HCT116 (cell line): ENCODE data around the gene SHC2. TPM values are rescaled to one million over a fixed set of nuclear protein-coding genes. Genes with fewer than 3 reads are reported as not detected.

Experiments used
- ATAC-seq: fragments of 200-7000 bp; cut with Tn5 transposase; 2 replicates; pipeline ENCODE4 v1.9.1; 2020; ENCODE audit warnings: mild to moderate bottlenecking, moderate library complexity
- Bru-seq: library from RNA; stranded (reverse); fragments of 400-500 nt; gene quantifications from one replicate; lab custom pipeline; 2021; lab: Mats Ljungman, UMichigan
- BruChase-seq, 2 experiments: library from RNA; stranded (reverse); fragments of 400-500 nt; gene quantifications; one replicate each; lab custom pipeline; 2021; lab: Mats Ljungman, UMichigan
- BruUV-seq: library from RNA; stranded (reverse); fragments of 400-500 nt; replicated peaks from 2 replicates; lab custom pipeline; 2021; lab: Mats Ljungman, UMichigan
- CTCF ChIA-PET: fragments of 300-600 bp; sonication (Branson Sonifier 250); formaldehyde crosslinking; loops from one replicate; lab custom pipeline; 2021; ENCODE audit warnings: antibody characterized with exemption; lab: Charles Lee
- POLR2A ChIA-PET: fragments of 300-600, 350-600 bp; sonication (Branson Sonifier 250); formaldehyde crosslinking; loops from one replicate; lab custom pipeline; 2021; ENCODE audit warnings: antibody characterized with exemption; lab: Charles Lee
- RAD21 ChIA-PET, 2 experiments: fragments of 300-600 bp; sonication (Branson Sonifier 250); formaldehyde crosslinking; loops; one replicate each; lab custom pipeline; 2023; ENCODE audit warnings: low total read pairs in 2 of 2; ENCODE audit not compliant: uncharacterized antibody in 2 of 2, unreplicated experiment in 2 of 2, low non-redundant PET in 1 of 2; lab: Charles Lee
- DNase-seq: peaks from one replicate; pipeline ENCODE4 v3.0.0-alpha.2; 2010; ENCODE audit warnings: low read depth, low spot score
- H2AFZ ChIP-seq: fragments of 200-600 bp; shearing (Covaris generic), sonication (generic); 2 replicates; pipeline ENCODE4 v1.6.1; 2017; ENCODE audit warnings: low read depth, mixed run types, mixed read lengths, antibody characterized with exemption, low read length; ENCODE audit not compliant: poor library complexity, severe bottlenecking
- H3K27ac ChIP-seq: 2 replicates; pipeline ENCODE4 v1.5.1; 2012; ENCODE audit warnings: low read depth, low read length
- H3K27me3 ChIP-seq: fragments of 200-600 bp; sonication (generic); 2 replicates; pipeline ENCODE4 v1.6.1; 2016; ENCODE audit warnings: mixed run types, low read length, mixed read lengths; ENCODE audit not compliant: insufficient read depth
- H3K36me3 ChIP-seq, 2 experiments: fragments of 200-500 bp in 1 of 2; fragments of 200-600 bp in 1 of 2; sonication (Bioruptor generic) in 1 of 2; sonication (generic) in 1 of 2; 2 replicates each; pipeline versions ENCODE4 v1.5.1 to v1.6.1; 2014 to 2016; ENCODE audit warnings: low read length in 2 of 2, inconsistent platforms in 1 of 2, mixed read lengths in 1 of 2, mixed run types in 1 of 2; ENCODE audit not compliant: insufficient read depth in 2 of 2, control insufficient read depth in 1 of 2
- H3K4me1 ChIP-seq, 2 experiments: fragments of 200-600 bp in 1 of 2; sonication (generic) in 1 of 2; 2 replicates each; pipeline versions ENCODE4 v1.5.1 to v1.6.1; 2012 to 2017; ENCODE audit warnings: low read length in 2 of 2, inconsistent platforms in 1 of 2, mild to moderate bottlenecking in 1 of 2, mixed read lengths in 1 of 2, mixed run types in 1 of 2, moderate library complexity in 1 of 2; ENCODE audit not compliant: insufficient read depth in 2 of 2, control insufficient read depth in 1 of 2
- H3K4me2 ChIP-seq: fragments of 200-600 bp; sonication (generic); 2 replicates; pipeline ENCODE4 v1.6.1; 2017; ENCODE audit warnings: mixed run types, low read length, mixed read lengths
- H3K4me3 ChIP-seq, 2 experiments: fragments of 200-600 bp in 1 of 2; sonication (generic) in 1 of 2; replicated peaks in 1 of 2; 2 replicates each; pipeline ENCODE4 v1.5.1; 2011 to 2016; ENCODE audit warnings: low read length in 2 of 2, control low read depth in 1 of 2, low read depth in 1 of 2, mild to moderate bottlenecking in 1 of 2, mixed read lengths in 1 of 2, mixed run types in 1 of 2
- H3K79me2 ChIP-seq: fragments of 200-600 bp; sonication (generic); 2 replicates; pipeline ENCODE4 v1.6.1; 2017; ENCODE audit warnings: mild to moderate bottlenecking, mixed run types, low read length, moderate library complexity, mixed read lengths; ENCODE audit not compliant: insufficient read depth
- H3K9ac ChIP-seq: fragments of 200-600 bp; sonication (generic); 2 replicates; pipeline ENCODE4 v1.6.1; 2016; ENCODE audit warnings: low read length, mixed read lengths
- H3K9me2 ChIP-seq: fragments of 200-600 bp; sonication (generic), shearing (Covaris generic); 2 replicates; pipeline ENCODE4 v1.6.1; 2017; ENCODE audit warnings: mixed run types, mild to moderate bottlenecking, moderate library complexity; ENCODE audit not compliant: insufficient read depth
- H3K9me3 ChIP-seq, 2 experiments: fragments of 200-500 bp in 1 of 2; fragments of 200-600 bp in 1 of 2; sonication (Bioruptor generic) in 1 of 2; sonication (generic) in 1 of 2; 2 replicates each; pipeline ENCODE4 v1.6.1; 2014 to 2017; ENCODE audit warnings: low read length in 2 of 2, mixed read lengths in 2 of 2, inconsistent platforms in 1 of 2, low read depth in 1 of 2, mild to moderate bottlenecking in 1 of 2, mixed run types in 1 of 2, moderate library complexity in 1 of 2; ENCODE audit not compliant: control insufficient read depth in 1 of 2, insufficient read depth in 1 of 2
- H4K20me1 ChIP-seq: fragments of 200-600 bp; sonication (generic), shearing (Covaris generic); 2 replicates; pipeline ENCODE4 v1.6.1; 2017; ENCODE audit warnings: mixed run types, mild to moderate bottlenecking, moderate library complexity; ENCODE audit not compliant: insufficient read depth
- ATF3 ChIP-seq: IDR thresholded peaks from 2 replicates; pipeline ENCODE4 v1.6.1; 2012
- CBX3 ChIP-seq: IDR thresholded peaks from 2 replicates; pipeline ENCODE4 v1.6.1; 2012; ENCODE audit warnings: low read depth
- CEBPB ChIP-seq: IDR thresholded peaks from 2 replicates; pipeline ENCODE4 v1.6.1; 2012; ENCODE audit warnings: low read depth
- EGR1 ChIP-seq: IDR thresholded peaks from 2 replicates; pipeline ENCODE4 v1.6.1; 2012; ENCODE audit warnings: low read depth
- EZH2 ChIP-seq: fragments of 200-600 bp; sonication (generic); IDR thresholded peaks from 2 replicates; pipeline ENCODE4 v1.6.1; 2017; ENCODE audit warnings: antibody characterized with exemption, mixed run types
- EZH2phosphoT487 ChIP-seq: fragments of 200-600 bp; IDR thresholded peaks from 2 replicates; pipeline ENCODE4 v1.6.1; 2018; ENCODE audit warnings: antibody characterized with exemption, borderline replicate concordance
- FOSL1 ChIP-seq: IDR thresholded peaks from 2 replicates; pipeline ENCODE4 v1.6.1; 2012; ENCODE audit warnings: low read depth
- JUND ChIP-seq: IDR thresholded peaks from 2 replicates; pipeline ENCODE4 v1.6.1; 2012
- MAX ChIP-seq: IDR thresholded peaks from 2 replicates; pipeline ENCODE4 v1.6.1; 2012
- POLR2A ChIP-seq: IDR thresholded peaks from 2 replicates; pipeline ENCODE4 v1.7.0; 2011; ENCODE audit warnings: borderline replicate concordance; ENCODE audit not compliant: insufficient read depth, insufficient read length; ENCODE audit errors: extremely low read depth
- POLR2AphosphoS5 ChIP-seq: IDR thresholded peaks from 2 replicates; pipeline ENCODE4 v1.6.1; 2011; ENCODE audit warnings: mild to moderate bottlenecking, low read depth, low read length, moderate library complexity
- RAD21 ChIP-seq: IDR thresholded peaks from 2 replicates; pipeline ENCODE4 v1.6.1; 2012; ENCODE audit warnings: low read depth, mild to moderate bottlenecking
- REST ChIP-seq: IDR thresholded peaks from 2 replicates; pipeline ENCODE4 v1.6.1; 2012; ENCODE audit warnings: low read depth
- SP1 ChIP-seq: IDR thresholded peaks from 2 replicates; pipeline ENCODE4 v1.6.1; 2012; ENCODE audit warnings: low read depth
- TCF7L2 ChIP-seq: IDR thresholded peaks from 2 replicates; pipeline ENCODE4 v1.7.0; 2011; ENCODE audit warnings: borderline replicate concordance, inconsistent platforms; ENCODE audit not compliant: insufficient read depth, insufficient read length; ENCODE audit errors: extremely low read depth
- YY1 ChIP-seq: IDR thresholded peaks from 2 replicates; pipeline ENCODE4 v1.6.1; 2011; ENCODE audit warnings: low read length, low read depth, moderate library complexity, mild to moderate bottlenecking; ENCODE audit not compliant: insufficient replicate concordance; ENCODE audit errors: extremely low read depth
- ZBTB33 ChIP-seq: IDR thresholded peaks from 2 replicates; pipeline ENCODE4 v1.6.1; 2011; ENCODE audit warnings: mild to moderate bottlenecking, low read length, moderate library complexity; ENCODE audit not compliant: insufficient replicate concordance; ENCODE audit errors: extremely low read depth
- ZFX ChIP-seq: fragments of 450-650 bp; IDR thresholded peaks from 2 replicates; pipeline ENCODE4 v1.6.1; 2017
- ZNF274 ChIP-seq: fragments of 200-500 bp; sonication (Bioruptor generic); IDR thresholded peaks from 2 replicates; pipeline ENCODE4 v1.6.1; 2014; ENCODE audit warnings: mild to moderate bottlenecking, low read depth, low read length, inconsistent platforms
- intact Hi-C: fragments of 100-400 bp; cut with micrococcal nuclease; formaldehyde crosslinking; loops from 2 replicates; pipeline ENCODE4 v1.10.0; 2022
- long read RNA-seq: library from polyadenylated mRNA; unstranded; transcript quantifications from one replicate; pipeline ENCODE4 v2.0.0, GENCODE V29; 2021; ENCODE audit not compliant: unreplicated experiment
- polyA plus RNA-seq: library from polyadenylated mRNA; unstranded; fragments of >200 nt; gene quantifications from 2 replicates; pipeline ENCODE4 v1.2.1, GENCODE V29; 2012; ENCODE audit warnings: missing spikeins
- total RNA-seq: library from RNA; stranded (reverse); gene quantifications from one replicate; pipeline ENCODE4 v1.2.1, GENCODE V29; 2021; ENCODE audit not compliant: unreplicated experiment

Gene SHC2
- total RNA-seq: 2.5 TPM
- 4.0 and 4.5 TPM in 2 replicates for polyA plus RNA-seq
- percentile 30 among the genes with signal in this experiment for Bru-seq, nascent RNA
- percentile 41 among the genes with signal in this experiment for BruChase-seq, experiment 1, labeled RNA remaining after a 6-hour chase
- percentile 32 among the genes with signal in this experiment for BruChase-seq, experiment 2, labeled RNA remaining after a 2-hour chase
- long read RNA-seq, partial matches to known transcripts: 0 of 6 reads
- long read RNA-seq, other reads (novel, unspliced or antisense): 2 of 6 reads

GRCh38 chr19:460877-461720 is at the start of gene SHC2:
SHC2 (minus strand) TSS chr19:461033; CDS start chr19:460996, 37 bp downstream.
- Histone ChIP-seq H4K20me1 (no peaks in the 10 kb centered on the region), H3K27ac (peak within 1 kb of the TSS; percentile 62; the same call in 1 of the 2 replicates), H3K4me2 (peak within 1 kb of the TSS; percentile 96), H3K4me3 (peak within 1 kb of the TSS; percentile 63 to 66), H3K27me3 (no peaks in the 10 kb centered on the region), H3K36me3 (no peaks in the 10 kb centered on the region), H3K9me2 (no peaks in the 10 kb centered on the region), H3K4me1 (peaks cover 7 to 24% of the 10 kb centered on the region in 2 experiments; a peak in 3 of 4 replicates), H2AFZ (peak within 1 kb of the TSS; percentile 61), H3K9ac (peak within 1 kb of the TSS; percentile 57), H3K9me3 (no peaks in the 10 kb centered on the region), H3K79me2 (no peaks in the 10 kb centered on the region)
- no TSS peak for BruUV-seq
- intact Hi-C loops: no loop called here
- CTCF ChIA-PET: interaction anchor here (1.4 kb wide), 1 partner anchor 45 kb away, joined by 5 read pairs; no protein-coding TSS in a partner anchor
- POLR2A ChIA-PET: interaction anchor here (0.7 kb wide), 1 partner anchor 338 kb away, joined by 5 read pairs; no protein-coding TSS in a partner anchor
- DNase-seq (no peak), ATAC-seq (no peak)
- RAD21 ChIA-PET: no interaction called here
- TF ChIP-seq ZBTB33 (no peak), JUND (no peak), TCF7L2 (no peak), CBX3 (no peak), SP1 (no peak), EZH2phosphoT487 (no peak), CEBPB (no peak), MAX (no peak), EGR1 (no peak), ZNF274 (no peak), ZFX (no peak), EZH2 (no peak), POLR2A (no peak), FOSL1 (no peak), ATF3 (no peak), POLR2AphosphoS5 (no peak), RAD21 (no peak), YY1 (no peak), REST (no peak)
